ENCODE data around the gene DRAXIN.

The DRAXIN gene

DNA sequence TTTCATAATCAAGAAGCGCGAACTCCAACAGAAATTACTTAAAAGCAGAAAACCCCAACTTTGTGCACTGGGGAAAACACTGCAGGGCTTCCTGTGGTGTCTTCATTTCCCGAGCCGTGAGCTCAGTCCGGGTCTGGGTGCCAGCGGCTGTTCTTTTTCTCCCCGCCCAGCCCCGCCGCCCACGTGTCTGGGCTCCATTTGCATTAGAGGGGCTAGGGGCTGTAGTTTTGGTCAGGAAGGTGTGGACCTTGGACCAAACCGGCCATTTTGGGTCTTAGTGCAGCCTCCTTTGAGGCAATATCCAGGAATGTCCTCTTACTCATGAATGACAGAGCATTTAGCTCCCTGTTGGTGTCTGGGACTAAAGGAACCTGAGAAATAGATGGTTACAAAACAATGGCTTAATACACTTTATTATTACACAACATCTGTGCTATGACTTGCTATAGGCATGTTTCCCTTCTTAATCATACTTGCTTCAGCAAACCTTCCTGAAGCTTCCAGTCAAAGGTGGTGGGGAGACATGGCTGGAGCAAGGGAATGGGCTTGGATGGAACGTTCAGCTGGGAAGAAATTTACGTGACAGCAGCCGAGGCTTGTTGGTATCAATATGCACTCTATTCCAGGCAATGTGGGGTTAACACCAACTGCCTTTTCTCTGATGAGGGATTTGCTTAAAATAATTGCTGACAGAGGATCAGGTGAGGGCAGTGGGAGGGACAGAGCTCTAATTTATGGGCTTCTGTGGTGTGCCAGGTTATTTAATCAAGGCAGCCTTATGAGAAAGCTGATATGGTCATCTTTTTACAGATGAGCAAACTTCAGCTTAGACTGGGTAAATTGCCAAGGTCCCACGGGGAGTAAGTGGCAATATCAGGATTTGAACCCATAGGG is 45.5 kb downstream of the DRAXIN start:
- DNase-seq (ENCODE audit: low read depth in 2 of 2), result peak in 1 of 2 donors; percentile 19

DNA sequence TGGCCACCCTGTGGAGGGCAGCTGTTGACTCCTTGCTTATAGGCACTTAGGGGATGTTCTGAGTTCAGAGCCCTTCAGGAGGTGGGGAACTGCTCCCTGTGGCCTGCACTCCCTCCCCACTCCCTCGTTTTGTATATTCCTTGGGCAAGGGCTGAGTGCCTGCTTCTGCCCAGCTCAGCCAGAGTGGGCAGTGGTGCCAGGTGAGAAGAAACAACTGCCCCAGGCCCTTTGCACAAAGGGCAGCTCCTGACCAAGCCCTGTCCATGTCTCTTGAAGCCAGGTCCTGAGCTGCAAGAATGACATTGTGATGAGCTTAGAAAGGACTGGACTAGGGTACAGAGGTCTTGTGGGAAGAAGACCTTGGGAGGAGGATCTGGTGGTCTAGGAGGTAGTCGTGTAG is 46.6 kb downstream of the DRAXIN start:
- no peak for DNase-seq (ENCODE audit: low read depth in 2 of 2)

DNA sequence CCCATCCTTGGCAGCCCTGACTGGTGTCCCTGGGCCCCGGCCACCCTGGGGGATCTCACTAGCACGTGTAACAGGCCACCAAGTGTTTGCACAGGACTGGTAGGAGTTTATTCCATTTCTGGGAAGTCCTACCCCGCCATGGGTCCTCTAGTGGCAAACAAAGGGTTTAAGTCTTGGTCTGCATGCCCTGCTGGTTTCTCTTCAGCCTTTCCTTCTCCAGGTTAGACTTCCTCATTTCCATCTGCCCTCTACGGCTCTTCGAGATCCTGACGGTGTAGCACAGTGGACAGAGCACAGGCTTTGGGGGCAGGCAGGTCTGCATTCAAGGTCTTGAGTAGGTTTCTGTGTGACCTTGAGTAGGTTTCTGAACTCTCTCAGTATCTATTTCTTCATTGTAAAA is 47.3 kb downstream of the DRAXIN start:
- DNase-seq (ENCODE audit: low read depth in 2 of 2), result no peak

DNA sequence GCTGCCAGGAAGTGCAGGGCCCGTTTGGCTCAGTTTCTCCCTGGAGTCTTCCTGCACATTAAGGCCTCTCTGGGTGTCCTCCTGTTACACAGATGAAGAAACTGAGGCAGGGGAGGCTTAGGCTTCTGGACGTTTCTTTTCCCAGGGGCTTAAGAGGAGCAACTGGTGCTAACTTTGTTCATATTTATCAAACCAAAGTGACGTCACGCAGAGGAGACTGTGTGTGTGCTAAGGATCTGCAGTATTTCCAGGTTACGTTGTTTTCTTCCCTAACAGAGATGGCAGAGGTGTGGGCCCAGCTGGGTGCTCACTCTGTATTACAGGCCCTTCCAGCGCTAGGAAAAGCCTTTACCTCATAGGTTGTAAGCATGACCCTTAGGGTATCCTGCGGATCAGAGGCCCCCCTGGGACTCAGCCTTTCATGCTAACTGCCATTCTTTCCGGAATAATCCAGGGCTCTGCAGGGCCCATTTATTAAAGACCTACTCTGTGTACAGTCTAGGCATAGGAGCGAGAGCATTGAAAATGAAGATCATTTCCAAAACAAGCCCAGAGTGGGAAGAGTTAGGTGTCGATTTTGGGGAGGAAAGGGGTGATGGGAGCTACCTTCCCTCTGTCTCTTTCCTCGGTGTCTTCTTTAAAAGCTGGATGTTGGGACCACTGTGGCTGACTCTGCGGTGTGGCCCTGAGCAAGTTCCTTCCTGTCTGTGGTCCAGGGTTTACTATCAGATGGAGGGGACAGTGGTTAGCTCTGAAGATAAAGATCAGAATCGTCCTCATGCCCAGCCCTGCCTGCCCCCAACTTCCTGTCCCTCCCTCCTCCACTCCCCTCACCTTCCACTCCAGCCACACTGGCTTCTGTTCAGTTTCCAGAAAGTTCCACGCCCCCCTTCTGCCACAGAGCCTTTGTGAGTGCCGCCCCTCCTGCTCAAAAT is 49.0 kb downstream of the DRAXIN start:
- no peak for DNase-seq (ENCODE audit: low read depth in 2 of 2)

DNA sequence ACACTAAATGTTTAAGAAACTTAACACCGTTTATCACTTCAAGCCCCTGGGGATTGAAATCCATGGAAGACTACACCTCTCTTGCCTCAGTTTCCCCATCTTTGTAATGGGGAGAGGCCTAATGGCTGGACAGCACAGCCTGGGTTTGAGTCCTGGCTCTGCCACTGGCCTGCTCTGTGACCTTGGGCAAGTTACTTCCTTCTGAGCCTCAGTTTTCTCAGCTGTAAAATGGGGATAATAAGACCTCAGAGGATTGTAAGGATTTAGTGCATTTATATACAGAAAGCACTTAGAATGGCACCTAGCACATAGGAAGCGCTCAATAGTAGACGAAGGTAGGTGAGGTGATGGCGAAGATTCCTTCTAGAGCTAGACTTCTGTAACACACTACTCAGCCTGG is 50.0 kb downstream of the DRAXIN start:
- DNase-seq (ENCODE audit: low read depth in 2 of 2), result no peak

GRCh38 chr1:11741919-11742558 is 50.5 kb downstream of the DRAXIN start:
- no peak for DNase-seq (ENCODE audit: low read depth in 2 of 2)

DNA sequence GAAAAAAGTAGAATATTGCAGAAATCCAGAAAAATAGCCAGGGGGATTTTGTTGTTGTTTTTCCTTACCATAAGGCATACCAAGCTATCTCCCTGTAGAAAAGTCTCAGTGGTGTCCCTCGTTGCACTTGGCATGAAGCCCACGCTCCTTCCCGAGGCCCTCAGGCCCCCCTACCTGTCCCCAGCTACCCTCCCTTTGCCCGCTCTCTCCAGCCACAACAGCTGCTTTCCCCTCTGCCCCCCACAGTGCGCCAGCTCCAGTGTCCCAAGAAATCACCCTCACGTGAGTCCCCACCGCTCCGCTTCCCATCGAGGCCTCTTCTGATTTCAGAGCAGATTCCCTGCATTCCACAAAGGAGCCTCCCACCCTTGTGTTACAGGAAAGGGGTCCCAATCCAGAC is 52.8 kb downstream of the DRAXIN start:
- DNase-seq (ENCODE audit: low read depth in 2 of 2), result no peak

GRCh38 chr1:11746092-11746491 is 54.6 kb downstream of the DRAXIN start:
- no peak for DNase-seq (ENCODE audit: low read depth in 2 of 2)

GRCh38 chr1:11746795-11747487 is 55.4 kb downstream of the DRAXIN start:
- DNase-seq (ENCODE audit: low read depth in 2 of 2), result no peak

DNA sequence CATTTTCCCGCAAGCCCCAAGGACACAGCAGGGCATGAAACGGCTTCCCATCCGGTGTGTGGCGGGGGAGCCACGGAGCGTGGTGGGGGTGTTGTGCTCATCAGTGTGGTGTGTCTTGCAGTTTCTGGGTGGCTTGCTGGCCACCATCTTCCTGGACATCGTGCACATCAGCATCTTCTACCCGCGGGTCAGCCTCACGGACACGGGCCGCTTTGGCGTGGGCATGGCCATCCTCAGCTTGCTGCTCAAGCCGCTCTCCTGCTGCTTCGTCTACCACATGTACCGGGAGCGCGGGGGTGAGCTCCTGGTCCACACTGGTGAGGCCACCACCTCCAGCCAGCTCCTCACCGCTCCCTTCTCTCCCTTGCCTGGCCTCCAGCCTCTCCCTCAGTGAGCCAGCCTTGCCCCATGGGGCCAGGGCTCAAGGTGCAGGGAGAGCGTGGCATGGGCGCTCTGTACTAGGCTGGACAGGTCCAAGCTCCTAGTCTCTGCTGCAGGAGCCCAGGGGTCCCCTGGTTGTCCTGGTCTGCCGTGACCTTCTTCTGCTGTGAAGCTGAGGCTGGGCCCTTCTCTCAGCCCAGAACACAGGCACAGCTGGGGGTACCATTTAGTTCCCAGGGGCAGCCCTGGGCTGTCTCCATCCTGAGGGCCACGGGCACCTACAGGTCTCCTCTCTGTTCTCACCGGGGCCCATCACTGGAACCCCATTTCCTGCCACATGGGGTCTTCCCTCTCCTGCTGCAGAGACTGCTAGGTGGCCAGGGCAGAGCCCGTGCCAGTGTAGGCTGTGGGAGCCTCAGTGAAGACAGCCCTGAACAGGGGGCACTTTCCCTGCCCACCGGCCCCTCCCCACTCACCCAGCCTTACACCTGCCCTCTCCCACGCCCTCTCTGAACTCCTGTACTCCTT is 57.0 kb downstream of the DRAXIN start:
- DNase-seq (ENCODE audit: low read depth in 2 of 2), result no peak

GRCh38 chr1:11749203-11749689 is 57.7 kb downstream of the DRAXIN start:
- no peak for DNase-seq (ENCODE audit: low read depth in 2 of 2)

DNA sequence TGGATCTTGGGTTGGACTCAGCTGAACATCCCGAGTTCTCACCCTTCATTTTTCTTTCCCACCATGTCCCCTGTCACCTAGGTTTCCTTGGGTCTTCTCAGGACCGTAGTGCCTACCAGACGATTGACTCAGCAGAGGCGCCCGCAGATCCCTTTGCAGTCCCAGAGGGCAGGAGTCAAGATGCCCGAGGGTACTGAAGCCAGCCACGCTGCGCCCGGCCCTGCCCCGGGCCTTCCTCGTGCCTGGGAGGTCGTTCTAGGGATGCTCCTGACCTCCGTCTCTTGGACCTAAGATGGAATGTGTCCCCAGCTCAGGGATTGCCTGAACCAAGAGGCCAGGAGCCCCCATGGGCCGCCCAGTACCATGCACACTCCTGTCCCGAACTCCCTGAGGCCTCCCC is 58.5 kb downstream of the DRAXIN start:
- no peak for DNase-seq (ENCODE audit: low read depth in 2 of 2)

GRCh38 chr1:11751087-11751486 is 59.6 kb downstream of the DRAXIN start:
- DNase-seq (ENCODE audit: low read depth in 2 of 2), result no peak

GRCh38 chr1:11752359-11753088 is 61.0 kb downstream of the DRAXIN start:
- no peak for DNase-seq (ENCODE audit: low read depth in 2 of 2)

- DNase-seq (ENCODE audit: low read depth in 2 of 2), result no peak
Measured at GRCh38 chr1:11753555-11754208, 62.2 kb downstream of the DRAXIN start.

GRCh38 chr1:11757047-11757446 is 65.5 kb downstream of the DRAXIN start:
- DNase-seq (ENCODE audit: low read depth in 2 of 2), result no peak

- no peak for DNase-seq (ENCODE audit: low read depth in 2 of 2)
Measured at GRCh38 chr1:11759791-11760190, 68.3 kb downstream of the DRAXIN start.

- no peak for DNase-seq (ENCODE audit: low read depth in 2 of 2)
Measured at GRCh38 chr1:11761285-11761684, 69.8 kb downstream of the DRAXIN start.

- DNase-seq (ENCODE audit: low read depth in 2 of 2), result peak in 1 of 2 donors; percentile 4
Measured at GRCh38 chr1:11761988-11762406, 70.5 kb downstream of the DRAXIN start, which contains the start of gene C1orf167. TSS of gene C1orf167 (plus strand) at chr1:11762193. CDS start at chr1:11764401, 2,208 bp downstream.

Measured in stimulated activated CD4-positive, alpha-beta T cell treated with anti-CD3 and anti-CD28 coated beads, Interleukin-1b, Interleukin-23, amount 100 ng/mL, for 1 hour (primary cell).